OCI-LY7 (cell line): ENCODE data around the gene SURF1. TPM values are rescaled to one million over a fixed set of nuclear protein-coding genes. Genes with fewer than 3 reads are reported as not detected.
A peak's percentile ranks its signal among the peaks of the same experiment; 100 is the strongest.

Source experiments
- BruUV-seq: library from RNA; stranded (reverse); fragments of 400-500 nt; replicated peaks from 2 replicates; lab custom pipeline; 2021; lab: Mats Ljungman, UMichigan
- CTCF ChIA-PET: fragments of 300-600 bp; sonication (Branson Sonifier 250); formaldehyde crosslinking; loops from one replicate; lab custom pipeline; 2022; ENCODE audit warnings: antibody characterized with exemption; ENCODE audit not compliant: unreplicated experiment; lab: Charles Lee
- POLR2A ChIA-PET: fragments of 300-600 bp; sonication (Branson Sonifier 250); formaldehyde crosslinking; loops from one replicate; lab custom pipeline; 2022; ENCODE audit warnings: antibody characterized with exemption; lab: Charles Lee
- DNase-seq: peaks from one replicate; pipeline ENCODE4 v3.0.0-alpha.2; 2015; ENCODE audit warnings: low spot score
- H2AFZ ChIP-seq: fragments of 200-600 bp; sonication (generic), shearing (Covaris generic); 2 replicates; pipeline ENCODE4 v1.6.1; 2014; ENCODE audit warnings: mild to moderate bottlenecking, antibody characterized with exemption, low read length, moderate library complexity
- H3K27ac ChIP-seq: fragments of 200-600 bp; sonication (generic); 2 replicates; pipeline ENCODE4 v1.5.1; 2014; ENCODE audit warnings: mixed run types, low read depth, mild to moderate bottlenecking, moderate library complexity, low read length, inconsistent platforms; ENCODE audit not compliant: poor library complexity, severe bottlenecking
- H3K36me3 ChIP-seq: fragments of 200-600 bp; sonication (generic); 2 replicates; pipeline ENCODE4 v1.6.1; 2014; ENCODE audit warnings: mild to moderate bottlenecking, antibody characterized with exemption, low read length, moderate library complexity, mixed read lengths; ENCODE audit not compliant: insufficient read depth
- H3K4me1 ChIP-seq: fragments of 200-600 bp; sonication (generic); 2 replicates; pipeline ENCODE4 v1.5.1; 2014; ENCODE audit warnings: mild to moderate bottlenecking, low read length; ENCODE audit not compliant: insufficient read depth, poor library complexity, severe bottlenecking
- H3K4me2 ChIP-seq: fragments of 200-600 bp; sonication (generic); 2 replicates; pipeline ENCODE4 v1.6.1; 2014; ENCODE audit warnings: mild to moderate bottlenecking, low read length
- H3K4me3 ChIP-seq: fragments of 200-600 bp; sonication (generic); 2 replicates; pipeline ENCODE4 v1.5.1; 2014; ENCODE audit warnings: mild to moderate bottlenecking, low read depth, low read length; ENCODE audit not compliant: poor library complexity, severe bottlenecking
- H3K79me2 ChIP-seq: fragments of 200-600 bp; sonication (generic); 2 replicates; pipeline ENCODE4 v1.6.1; 2016; ENCODE audit warnings: low read depth, mild to moderate bottlenecking, low read length, moderate library complexity, mixed read lengths; ENCODE audit not compliant: insufficient read depth
- H3K9me2 ChIP-seq: fragments of 200-600 bp; sonication (generic); 2 replicates; pipeline ENCODE4 v1.6.1; 2016; ENCODE audit warnings: mild to moderate bottlenecking, low read length, mixed read lengths; ENCODE audit not compliant: insufficient read depth
- H3K9me3 ChIP-seq: fragments of 200-600 bp; sonication (generic); 2 replicates; pipeline ENCODE4 v1.6.1; 2014; ENCODE audit warnings: mild to moderate bottlenecking, mixed run types, low read length, mixed read lengths
- H4K20me1 ChIP-seq: fragments of 200-600 bp; sonication (generic); 2 replicates; pipeline ENCODE4 v1.6.1; 2014; ENCODE audit warnings: mild to moderate bottlenecking, antibody characterized with exemption, low read length, moderate library complexity, mixed read lengths; ENCODE audit not compliant: insufficient read depth
- CTCF ChIP-seq: fragments of 200-600 bp; sonication (generic); conservative IDR thresholded peaks from 2 replicates; pipeline ENCODE4 v1.5.1; 2014; ENCODE audit warnings: mild to moderate bottlenecking, antibody characterized with exemption, low read length, moderate library complexity, mixed read lengths
- EZH2phosphoT487 ChIP-seq: fragments of 200-600 bp; sonication (generic); IDR thresholded peaks from 2 replicates; pipeline ENCODE4 v1.6.1; 2018; ENCODE audit warnings: low read depth, borderline replicate concordance, mild to moderate bottlenecking, mixed run types, antibody characterized with exemption, low read length, moderate library complexity, mixed read lengths
- intact Hi-C: fragments of 100-400 bp; cut with micrococcal nuclease; formaldehyde crosslinking; loops from one replicate; pipeline ENCODE4 v1.10.0; 2022; ENCODE audit not compliant: unreplicated experiment
- total RNA-seq, 2 experiments: library from RNA; depleted of rRNA in 1 of 2; stranded (reverse); fragments of >200 nt in 1 of 2; shearing (Covaris generic) in 1 of 2; gene quantifications; 2 replicates each; pipeline ENCODE4 v1.2.3, GENCODE V29; 2014 to 2022

Gene SURF1
- total RNA-seq, 2 experiments from 2014 or later, result 22.9 to 38.9 TPM

- Histone ChIP-seq H3K36me3 (peaks cover 84% of the 10 kb centered on the region), H4K20me1 (peaks cover 17% of the 10 kb centered on the region), H3K4me3 (peak overlapping the region; percentile 99), H3K9me3 (no peaks in the 10 kb centered on the region), H3K9me2 (no peaks in the 10 kb centered on the region), H3K4me1 (peaks cover 35% of the 10 kb centered on the region), H3K4me2 (peak overlapping the region; percentile 93), H2AFZ (peak overlapping the region; percentile 33; the same call in 1 of the 2 replicates), H3K79me2 (peaks cover 50% of the 10 kb centered on the region), H3K27ac (peak overlapping the region; percentile 87)
- peak; percentile 62 for DNase-seq
- no TSS peak for BruUV-seq
- intact Hi-C loops, result loop anchor here (5.0 kb wide), 1 partner anchor 70 kb away; the partner anchor contains the start of gene REXO4
- TF ChIP-seq CTCF, result peak; percentile 48; the same call in 1 of the 2 replicates
- no peak for TF ChIP-seq EZH2phosphoT487
- POLR2A ChIA-PET, result interaction anchor here (0.7 kb wide), 1 partner anchor 12 kb away, joined by 3 read pairs; no protein-coding TSS in a partner anchor
- CTCF ChIA-PET, result no interaction called here
Measured at GRCh38 chr9:133347515-133347984, 8.7 kb downstream of the SURF1 start.

- Histone ChIP-seq H3K27ac (no peak overlapping the region), H3K4me3 (peak overlapping the region; percentile 99)
- TF ChIP-seq CTCF (no peak), EZH2phosphoT487 (no peak)
Measured at GRCh38 chr9:133346021-133346785, 10.1 kb downstream of the SURF1 start.

GRCh38 chr9:133345596-133345995 lies 10.7 kb downstream of the SURF1 start:
- Histone ChIP-seq H3K4me1 (peaks cover 35% of the 10 kb centered on the region), H3K36me3 (peaks cover 84% of the 10 kb centered on the region), H3K27ac (no peak overlapping the region), H2AFZ (no peak overlapping the region), H3K4me2 (no peak overlapping the region), H3K4me3 (no peak overlapping the region), H3K9me2 (no peaks in the 10 kb centered on the region), H3K79me2 (peaks cover 47% of the 10 kb centered on the region), H4K20me1 (peaks cover 17% of the 10 kb centered on the region), H3K9me3 (no peaks in the 10 kb centered on the region)
- TF ChIP-seq CTCF (no peak), EZH2phosphoT487 (no peak)
- DNase-seq, result no peak
- BruUV-seq, result no TSS peak
- intact Hi-C loops, result loop anchor here (5.0 kb wide), 1 partner anchor 72 kb away; the partner anchor contains the start of gene REXO4
- CTCF ChIA-PET, result no interaction called here
- POLR2A ChIA-PET, result no interaction called here

More at GRCh38 chr9:133346021-133346785, 10.1 kb downstream of the SURF1 start:
- no peak for DNase-seq
- Histone ChIP-seq H3K9me3 (no peaks in the 10 kb centered on the region), H3K79me2 (peaks cover 50% of the 10 kb centered on the region), H3K4me1 (peaks cover 35% of the 10 kb centered on the region), H2AFZ (no peak overlapping the region), H3K36me3 (peaks cover 84% of the 10 kb centered on the region), H3K9me2 (no peaks in the 10 kb centered on the region), H3K4me2 (peak overlapping the region; percentile 93), H4K20me1 (peaks cover 17% of the 10 kb centered on the region)
- BruUV-seq, result no TSS peak
- intact Hi-C loops, result loop anchor here (5.0 kb wide), 1 partner anchor 71 kb away; the partner anchor contains the start of gene REXO4
- ChIA-PET CTCF (no interaction called here), POLR2A (no interaction called here)
